Limb (tissue), 2 donors: ENCODE measurements around the gene SGSM2.
A peak's percentile ranks its signal among the peaks of the same experiment; 100 is the strongest.
"Not testable (repeated sequence)": the region's sequence is repeated elsewhere in the genome, so short reads cannot be mapped to it uniquely, and the experiment has no call there.

Source experiments
- DNase-seq, 2 donors: peaks; one replicate each; pipeline ENCODE4 v3.0.0-alpha.2; 2016; ENCODE audit errors: extremely low spot score in 2 of 2

SGSM2 gene, protein sequence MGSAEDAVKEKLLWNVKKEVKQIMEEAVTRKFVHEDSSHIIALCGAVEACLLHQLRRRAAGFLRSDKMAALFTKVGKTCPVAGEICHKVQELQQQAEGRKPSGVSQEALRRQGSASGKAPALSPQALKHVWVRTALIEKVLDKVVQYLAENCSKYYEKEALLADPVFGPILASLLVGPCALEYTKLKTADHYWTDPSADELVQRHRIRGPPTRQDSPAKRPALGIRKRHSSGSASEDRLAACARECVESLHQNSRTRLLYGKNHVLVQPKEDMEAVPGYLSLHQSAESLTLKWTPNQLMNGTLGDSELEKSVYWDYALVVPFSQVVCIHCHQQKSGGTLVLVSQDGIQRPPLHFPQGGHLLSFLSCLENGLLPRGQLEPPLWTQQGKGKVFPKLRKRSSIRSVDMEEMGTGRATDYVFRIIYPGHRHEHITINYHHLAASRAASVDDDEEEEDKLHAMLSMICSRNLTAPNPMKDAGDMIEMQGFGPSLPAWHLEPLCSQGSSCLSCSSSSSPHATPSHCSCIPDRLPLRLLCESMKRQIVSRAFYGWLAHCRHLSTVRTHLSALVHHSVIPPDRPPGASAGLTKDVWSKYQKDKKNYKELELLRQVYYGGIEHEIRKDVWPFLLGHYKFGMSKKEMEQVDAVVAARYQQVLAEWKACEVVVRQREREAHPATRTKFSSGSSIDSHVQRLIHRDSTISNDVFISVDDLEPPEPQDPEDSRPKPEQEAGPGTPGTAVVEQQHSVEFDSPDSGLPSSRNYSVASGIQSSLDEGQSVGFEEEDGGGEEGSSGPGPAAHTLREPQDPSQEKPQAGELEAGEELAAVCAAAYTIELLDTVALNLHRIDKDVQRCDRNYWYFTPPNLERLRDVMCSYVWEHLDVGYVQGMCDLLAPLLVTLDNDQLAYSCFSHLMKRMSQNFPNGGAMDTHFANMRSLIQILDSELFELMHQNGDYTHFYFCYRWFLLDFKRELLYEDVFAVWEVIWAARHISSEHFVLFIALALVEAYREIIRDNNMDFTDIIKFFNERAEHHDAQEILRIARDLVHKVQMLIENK

DNA sequence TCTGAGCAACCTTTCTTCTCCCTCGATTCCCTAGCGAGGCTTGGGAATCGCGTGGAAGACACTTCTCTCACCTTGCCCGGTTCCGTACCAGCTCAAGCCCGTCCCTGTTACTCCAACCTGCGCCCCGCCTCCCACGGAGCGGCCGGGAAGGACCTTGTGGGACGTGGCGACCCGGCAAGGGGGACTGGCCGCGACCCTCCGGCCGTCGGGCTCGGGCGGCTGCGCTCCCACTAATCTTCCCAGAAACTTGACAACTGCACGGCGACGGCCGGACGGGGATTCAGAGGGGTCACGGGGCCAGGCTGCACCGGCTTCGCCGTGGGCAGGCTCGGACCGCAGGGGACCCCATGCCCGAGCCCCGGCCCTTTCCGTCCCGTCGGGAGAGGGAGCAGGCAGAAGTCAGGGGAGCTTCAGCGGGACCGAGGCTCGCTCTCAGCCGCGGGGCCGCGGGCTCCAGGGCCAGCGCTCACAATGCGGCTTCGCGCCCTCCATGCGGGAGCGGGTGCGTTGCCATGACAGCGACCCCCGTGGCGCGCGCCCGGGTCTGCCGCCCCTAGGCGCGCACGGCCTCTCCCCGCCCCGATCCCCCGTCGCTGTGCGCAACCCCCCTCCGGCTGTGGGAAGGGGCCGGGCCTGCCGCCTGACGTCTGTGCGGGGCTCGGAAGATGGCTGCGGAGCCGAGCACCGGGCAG lies at the start of gene SGSM2:
SGSM2 (plus strand) TSS at position 650 of the 692 bp plus-strand sequence. CDS start 188 bp downstream, outside the sequence.
- DNase-seq, result peak; percentile 65 to 88

DNA sequence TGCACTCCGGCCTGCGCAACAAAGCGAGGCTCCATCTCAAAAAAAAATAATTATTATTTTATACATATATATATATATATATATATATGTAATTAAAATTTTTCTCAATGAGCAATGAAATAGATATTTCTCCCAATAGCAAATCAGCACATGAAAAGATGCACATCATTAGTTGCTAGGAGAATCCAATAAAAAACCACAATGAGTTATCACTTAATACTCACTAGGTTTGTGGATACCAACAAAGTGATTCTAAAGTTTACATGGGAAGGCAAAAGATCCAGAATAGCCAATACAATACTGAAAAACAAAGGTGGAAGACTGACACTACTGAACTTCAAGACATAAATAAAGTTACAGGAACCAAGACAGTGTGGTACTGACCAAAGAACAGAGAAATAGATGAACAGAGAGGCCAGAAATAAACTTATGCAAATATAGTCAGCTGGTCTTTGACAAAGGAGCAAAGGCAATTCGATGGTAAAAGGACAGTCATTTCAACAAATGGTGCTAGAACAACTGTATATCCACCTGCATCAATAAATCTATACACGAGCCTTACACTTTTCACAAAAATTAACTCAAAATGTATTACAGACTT lies 47.3 kb upstream of the SGSM2 start:
- no peak for DNase-seq

DNA sequence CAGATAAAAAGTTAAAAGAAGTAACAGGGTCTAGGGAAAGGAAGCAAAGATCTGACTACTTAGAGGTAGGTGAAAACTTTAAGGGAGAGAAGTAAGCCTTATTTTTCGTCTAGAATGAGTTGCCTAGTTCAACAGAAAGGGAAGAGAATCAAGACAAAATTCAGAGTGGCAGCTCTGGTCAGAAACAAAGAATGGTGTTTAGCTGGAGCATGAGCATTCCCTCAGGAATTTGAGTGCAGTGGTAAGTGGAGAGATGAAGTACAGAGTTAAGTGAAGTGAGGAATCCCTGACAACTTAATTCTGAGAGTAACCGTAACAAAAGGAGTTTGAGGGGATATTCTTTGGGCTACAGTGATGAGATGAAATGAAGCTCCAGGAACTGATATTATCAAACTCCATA lies 45.2 kb upstream of the SGSM2 start:
- DNase-seq, result no peak

DNA sequence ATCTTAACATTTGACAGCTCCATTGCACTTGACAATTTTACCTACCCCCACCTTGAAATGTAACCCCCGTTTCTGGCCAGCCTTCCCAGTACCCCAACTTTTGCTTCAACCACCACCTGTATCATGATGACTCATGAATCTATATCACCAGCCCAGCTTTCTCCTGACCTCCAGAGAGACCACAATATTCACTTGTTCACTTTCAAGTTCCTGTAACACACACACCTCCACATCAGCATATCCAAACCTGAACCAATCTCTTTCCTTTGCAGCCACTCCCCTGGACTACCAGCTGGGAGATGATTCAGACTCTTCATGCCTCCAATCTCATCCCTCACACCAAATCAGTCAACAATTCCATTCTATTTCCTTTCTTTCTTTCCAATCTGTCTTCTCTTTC lies 41.7 kb upstream of the SGSM2 start:
- no peak for DNase-seq

DNA sequence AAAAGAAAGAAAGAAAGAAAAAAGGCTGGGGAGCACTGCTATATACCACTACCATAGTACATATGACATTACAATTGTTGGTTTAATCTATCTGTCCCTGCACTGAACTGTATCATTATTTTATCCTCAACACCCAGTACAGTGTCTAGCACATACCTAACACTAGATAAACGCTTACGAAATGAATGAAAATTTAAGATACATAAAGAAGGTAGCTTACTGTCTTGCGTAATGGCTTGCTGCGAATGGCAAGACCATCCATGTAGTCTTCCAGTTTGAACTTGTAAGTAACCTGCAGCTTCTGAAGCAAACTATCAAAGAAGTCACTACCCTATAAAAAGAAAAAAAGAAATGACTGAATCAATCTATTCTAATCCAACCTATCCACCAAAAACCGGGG lies 40.3 kb upstream of the SGSM2 start:
- no peak for DNase-seq

DNA sequence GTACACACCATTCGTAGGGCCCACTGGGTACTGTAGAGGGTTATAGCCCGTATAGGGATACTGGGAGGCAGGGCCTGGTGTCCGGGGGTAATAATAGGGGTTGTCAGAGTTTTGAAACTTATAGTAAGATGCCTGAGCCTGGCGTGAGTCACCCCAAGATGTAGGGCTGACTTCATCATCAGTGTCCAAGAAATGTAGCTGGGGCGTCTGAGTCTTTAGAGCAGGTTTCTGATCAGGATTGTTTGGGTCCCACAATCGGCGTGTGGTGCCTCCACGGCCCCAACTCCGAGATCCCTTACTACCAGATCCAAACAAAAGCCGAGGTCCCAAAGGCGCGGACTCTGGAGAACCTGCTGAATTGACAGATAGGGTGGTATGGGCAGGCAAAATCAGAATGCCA lies 38.2 kb upstream of the SGSM2 start:
- DNase-seq, result no peak

DNA sequence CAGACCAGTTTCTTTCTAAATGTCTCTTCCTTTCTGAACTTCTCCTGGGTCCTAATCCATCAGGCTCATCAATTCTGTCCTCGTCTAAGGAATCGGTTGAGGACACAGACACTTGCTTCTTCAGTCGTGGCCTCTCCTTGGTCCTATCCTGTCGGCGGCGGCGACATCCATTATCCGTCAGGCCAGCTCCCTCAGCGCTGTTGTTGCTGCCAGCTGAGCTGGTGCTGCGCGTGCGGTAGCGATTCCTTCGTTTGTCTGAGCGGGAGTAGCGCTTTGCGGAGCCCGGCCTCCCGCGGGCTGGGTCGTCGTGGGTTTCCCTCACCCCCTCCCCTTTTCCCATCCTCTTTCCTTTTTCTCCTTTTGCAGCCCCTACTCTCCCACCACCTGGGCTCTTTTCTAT lies 37.5 kb upstream of the SGSM2 start:
- DNase-seq, result no peak

DNA sequence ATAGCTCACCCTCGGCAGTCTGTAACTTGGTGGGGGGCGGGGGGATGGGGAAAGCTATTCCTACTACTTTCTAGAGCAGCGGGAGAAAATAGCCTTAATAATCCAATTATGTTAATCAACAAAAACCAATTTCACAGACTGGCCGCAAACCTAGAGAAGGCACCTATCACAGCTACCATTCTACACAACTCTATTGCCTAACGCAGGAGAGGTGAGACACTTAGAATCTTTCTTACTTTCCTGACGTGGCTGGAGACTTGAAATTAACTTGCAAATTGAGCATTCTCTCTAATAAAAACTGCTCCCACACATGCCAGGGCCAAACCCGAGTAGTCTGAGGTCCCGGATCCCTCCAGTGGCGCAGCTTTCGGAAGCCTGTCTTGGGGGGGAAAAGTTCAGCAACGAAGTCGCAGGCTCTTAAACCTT lies 34.5 kb upstream of the SGSM2 start:
- no peak for DNase-seq

DNA sequence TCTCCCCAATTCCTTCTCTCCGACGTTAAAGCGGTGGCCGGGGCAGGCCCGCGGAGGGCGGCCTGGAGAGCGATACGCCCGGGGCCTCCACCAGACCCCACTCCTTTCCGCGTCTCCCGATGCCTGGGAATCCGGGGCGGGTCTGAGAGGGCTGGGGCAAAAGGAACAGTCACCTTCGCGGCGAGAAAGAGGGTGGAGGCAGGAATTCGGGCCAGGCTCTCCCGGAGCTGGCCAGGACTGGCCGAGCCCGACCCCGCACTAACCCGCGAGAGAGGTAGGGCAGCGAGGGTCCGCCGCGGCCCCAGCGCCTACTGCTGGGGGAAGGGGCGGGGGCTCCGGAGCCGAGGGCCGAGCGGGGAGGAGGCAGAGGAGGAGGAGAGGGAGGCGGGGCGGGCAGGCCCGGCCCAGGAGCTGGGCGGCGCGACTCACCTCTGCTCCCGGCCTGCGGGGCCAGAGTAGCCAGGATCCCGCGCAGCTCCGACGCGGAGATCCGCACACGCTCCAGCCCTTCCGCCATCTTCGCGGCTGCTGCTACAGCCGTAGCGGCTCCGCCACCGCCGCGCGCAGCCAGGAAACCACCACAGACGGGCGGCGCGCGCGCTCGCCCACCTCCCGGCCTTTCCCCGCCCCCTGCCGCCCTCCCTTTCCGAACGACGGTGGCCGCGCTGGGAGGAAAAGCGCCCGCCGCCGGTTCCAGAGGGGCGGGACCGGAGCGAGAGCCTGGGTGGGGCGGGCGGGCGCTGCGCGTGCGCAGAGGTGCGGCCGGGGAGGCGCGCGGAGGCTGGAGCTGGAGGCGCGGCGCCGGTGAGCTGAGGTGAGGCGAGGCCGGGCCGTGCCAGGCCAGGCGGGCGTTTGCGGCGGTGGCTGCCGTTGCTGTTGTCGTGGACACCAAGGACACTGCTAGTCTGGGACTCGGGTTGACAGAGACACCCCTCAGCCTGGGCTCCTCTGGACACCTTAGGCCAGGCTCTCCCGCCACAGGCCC lies 33.8 kb upstream of the SGSM2 start, which contains the start of the genes SMG6 and SRR:
SMG6 (minus strand) TSS at position 582 of the 985 bp plus-strand sequence; CDS start at position 517, 65 bp downstream.
SRR (plus strand) TSS at position 747 of the 985 bp plus-strand sequence. CDS start 11,611 bp downstream, outside the sequence.
- peak; percentile 92 to 98 for DNase-seq

DNA sequence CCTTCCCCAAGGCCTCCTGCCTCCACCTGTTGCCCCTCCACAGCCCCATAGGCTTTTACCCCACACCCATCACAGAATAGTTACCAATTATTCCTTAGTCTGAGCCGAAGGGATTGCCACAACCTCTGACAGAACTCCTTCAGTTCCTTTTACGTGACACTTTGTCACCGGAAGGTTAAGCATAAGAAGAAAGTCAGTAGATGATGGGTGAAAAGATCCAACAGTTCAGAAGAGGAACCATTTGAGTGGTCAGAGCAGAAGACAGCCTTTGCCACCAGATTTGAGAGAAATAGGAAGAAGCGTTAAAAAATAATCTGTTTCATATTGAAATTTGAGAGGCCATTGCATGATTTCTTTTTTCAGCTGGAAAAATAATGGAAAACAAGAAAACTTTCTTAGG lies 32.4 kb upstream of the SGSM2 start:
- DNase-seq, result no peak

DNA sequence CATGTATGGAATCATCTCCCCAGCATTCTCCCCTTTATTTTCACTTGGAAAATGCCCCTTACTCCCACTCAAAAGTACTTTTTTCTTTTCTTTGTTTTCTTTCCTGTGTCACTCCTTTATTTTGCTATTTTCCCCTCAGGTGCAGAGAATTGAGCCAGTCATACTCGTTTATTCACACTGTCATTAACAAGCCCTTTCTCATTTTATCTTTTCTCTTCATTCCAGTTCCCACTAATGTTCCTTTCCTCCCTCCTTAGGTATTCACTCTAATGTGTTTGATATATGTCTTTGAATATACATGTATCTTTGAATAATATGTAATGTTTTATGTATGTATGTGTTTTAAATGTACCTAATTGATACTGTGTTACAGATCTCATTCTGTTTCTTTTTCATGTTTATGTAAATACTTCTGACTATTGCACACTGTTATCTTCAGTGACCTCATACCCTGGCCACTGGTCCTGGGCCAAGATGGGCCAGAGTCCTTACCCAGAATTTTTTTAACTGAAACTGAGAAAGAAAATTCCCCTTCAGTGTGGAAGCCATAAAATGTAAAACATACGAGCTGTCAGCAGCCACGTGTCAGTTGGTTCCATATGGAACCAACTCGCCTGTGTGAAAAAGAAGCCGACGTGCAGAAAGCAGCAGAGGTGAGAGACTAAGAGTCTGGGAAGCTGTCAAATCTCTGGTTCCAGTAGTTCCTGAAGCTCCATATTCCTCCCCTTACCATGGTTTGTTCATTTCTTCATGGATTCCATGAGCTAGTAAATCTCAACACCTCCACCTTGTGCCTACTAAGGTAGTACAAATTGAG lies 27.8 kb upstream of the SGSM2 start:
- DNase-seq, result no peak

DNA sequence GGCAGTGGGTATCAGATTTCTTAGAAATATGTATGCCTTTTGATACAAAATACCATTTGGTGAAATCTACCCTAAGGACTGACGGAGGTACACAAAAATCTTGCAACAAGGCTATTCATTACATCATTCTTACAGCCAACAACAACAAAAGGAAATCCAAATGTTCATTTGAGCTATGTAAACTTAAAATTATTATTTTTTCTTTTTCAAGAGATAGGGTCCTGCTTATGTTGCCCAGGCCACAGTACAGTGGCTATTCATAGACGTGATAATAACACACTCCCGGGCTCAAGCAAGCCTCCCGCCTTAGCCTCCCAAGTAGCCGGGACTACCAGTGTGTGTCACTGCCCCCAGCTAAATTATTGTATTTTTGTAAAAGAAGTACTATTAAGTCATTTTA lies 24.6 kb upstream of the SGSM2 start:
- DNase-seq, result no peak

DNA sequence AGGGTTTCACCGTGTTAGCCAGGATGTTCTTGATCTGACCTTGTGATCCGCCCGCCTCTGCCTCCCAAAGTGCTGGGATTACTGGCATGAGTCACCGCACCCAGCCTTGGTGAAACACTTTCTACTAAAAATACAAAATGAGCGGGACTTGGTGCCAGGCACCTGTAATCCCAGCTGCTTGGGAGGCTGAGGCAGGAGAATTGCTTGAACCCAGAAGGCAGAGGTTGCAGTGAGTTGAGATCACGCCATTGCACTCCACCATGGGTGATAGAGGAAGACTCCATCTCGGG lies 20.4 kb upstream of the SGSM2 start:
- not testable (repeated sequence) for DNase-seq

DNA sequence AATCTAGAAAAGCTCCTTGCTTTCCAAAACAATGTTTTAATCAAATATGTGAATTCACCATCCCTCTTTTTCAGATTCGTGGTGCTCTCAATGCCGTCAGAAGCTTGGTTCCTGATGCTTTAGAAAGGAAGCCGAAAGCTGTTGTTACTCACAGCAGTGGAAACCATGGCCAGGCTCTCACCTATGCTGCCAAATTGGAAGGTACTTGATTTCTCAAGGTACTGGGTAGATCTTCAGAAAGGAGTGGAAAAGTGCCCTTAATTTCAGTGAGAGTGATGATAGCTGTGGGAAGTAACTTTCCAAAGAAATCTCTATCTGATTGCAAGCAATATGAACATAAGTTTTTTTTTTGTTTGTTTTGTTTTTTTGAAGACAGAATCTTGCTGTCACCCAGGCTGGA lies 19.5 kb upstream of the SGSM2 start:
- no peak for DNase-seq

DNA sequence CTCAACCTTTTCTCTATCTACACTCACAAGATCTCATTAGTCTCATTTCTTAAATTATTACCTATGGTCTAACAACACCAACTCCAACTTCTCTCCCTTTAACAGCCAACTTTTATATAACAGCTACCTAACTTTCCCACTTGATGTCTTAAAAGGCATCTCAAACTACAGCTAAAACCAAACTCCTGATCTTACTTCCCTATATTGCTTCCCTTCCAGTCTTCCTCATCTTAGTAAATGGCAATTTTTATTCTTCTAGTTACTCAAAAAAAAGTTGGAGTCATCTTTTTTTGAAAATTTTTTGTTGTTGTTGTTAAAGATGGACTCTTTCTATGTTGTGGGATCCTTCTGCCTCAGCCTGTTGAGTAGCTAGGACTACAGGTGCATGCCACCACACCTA lies 18.2 kb upstream of the SGSM2 start:
- DNase-seq, result no peak

DNA sequence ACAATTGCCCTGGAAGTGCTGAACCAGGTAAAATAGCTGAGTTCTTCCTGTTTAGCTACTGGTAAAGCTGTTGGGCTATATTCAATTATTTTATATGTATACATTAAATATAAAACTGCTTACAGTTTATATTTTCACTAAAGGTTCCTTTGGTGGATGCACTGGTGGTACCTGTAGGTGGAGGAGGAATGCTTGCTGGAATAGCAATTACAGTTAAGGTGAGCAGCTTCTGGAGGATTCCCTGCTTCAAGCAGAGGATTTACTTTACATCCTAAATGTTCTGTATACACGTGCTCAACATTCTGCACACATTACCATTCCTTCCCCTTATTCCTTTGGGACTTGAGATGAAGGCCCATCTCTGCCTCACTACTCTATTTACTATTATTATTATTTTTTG lies 15.9 kb upstream of the SGSM2 start:
- DNase-seq, result no peak

DNA sequence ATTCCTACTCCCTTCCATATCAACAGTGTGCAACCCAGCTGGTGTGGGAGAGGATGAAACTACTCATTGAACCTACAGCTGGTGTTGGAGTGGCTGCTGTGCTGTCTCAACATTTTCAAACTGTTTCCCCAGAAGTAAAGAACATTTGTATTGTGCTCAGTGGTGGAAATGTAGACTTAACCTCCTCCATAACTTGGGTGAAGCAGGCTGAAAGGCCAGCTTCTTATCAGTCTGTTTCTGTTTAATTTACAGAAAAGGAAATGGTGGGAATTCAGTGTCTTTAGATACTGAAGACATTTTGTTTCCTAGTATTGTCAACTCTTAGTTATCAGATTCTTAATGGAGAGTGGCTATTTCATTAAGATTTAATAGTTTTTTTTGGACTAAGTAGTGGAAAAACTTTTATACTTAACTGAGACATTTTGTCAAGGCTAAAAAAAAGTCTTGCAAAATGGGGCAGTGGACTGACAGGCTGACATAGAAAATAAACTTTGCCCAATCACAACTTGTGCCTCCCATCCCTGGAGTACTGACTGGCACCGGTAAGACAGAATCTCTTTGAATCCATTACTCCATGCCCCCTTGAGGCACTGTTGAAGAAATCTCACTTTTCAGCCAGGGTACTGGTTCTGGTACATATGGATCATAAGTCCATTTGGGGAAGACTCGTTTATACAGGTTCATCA lies 13.5 kb upstream of the SGSM2 start:
- no peak for DNase-seq

DNA sequence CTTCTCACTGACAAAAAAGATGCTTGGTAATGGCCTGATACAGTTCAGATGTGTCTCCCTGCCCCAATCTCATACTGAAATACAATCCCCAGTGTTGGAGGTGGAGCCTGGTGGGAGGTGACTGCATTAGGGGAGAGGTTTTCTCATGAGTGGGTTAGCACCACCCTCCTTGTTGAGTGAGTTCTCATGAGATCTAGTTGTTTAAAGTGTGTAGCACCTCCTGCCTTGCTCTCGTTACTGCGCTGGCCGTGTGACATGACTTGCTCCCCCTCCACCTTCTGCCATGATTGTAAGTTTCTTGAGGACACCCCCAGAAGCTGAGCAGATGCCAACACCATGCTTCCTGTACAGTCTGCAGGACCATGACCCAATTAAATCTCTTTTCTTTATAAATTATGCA lies 6.0 kb upstream of the SGSM2 start:
- no peak for DNase-seq
